SU-DHL-6 (cell line): ENCODE results near the gene PREX1.

Source experiments
- H2AFZ ChIP-seq: fragments of 200-600 bp; sonication (generic); 2 replicates; pipeline ENCODE4 v1.6.1; 2014; ENCODE audit warnings: low read depth, mild to moderate bottlenecking, moderate library complexity, mixed read lengths, antibody characterized with exemption, low read length; ENCODE audit not compliant: severe bottlenecking
- H3F3A ChIP-seq: fragments of 200-600 bp; shearing (Covaris generic); 2 replicates; pipeline ENCODE4 v1.6.0; 2016; ENCODE audit warnings: antibody characterized with exemption, mild to moderate bottlenecking; ENCODE audit not compliant: insufficient read depth
- H3K27ac ChIP-seq: fragments of 200-600 bp; sonication (generic); 2 replicates; pipeline ENCODE4 v1.5.1; 2016; ENCODE audit warnings: low read depth, mild to moderate bottlenecking, low read length, moderate library complexity, mixed read lengths
- H3K27me3 ChIP-seq: fragments of 200-600 bp; sonication (generic), shearing (Covaris generic); 2 replicates; pipeline ENCODE4 v1.6.0; 2014; ENCODE audit warnings: mild to moderate bottlenecking, low read length
- H3K36me3 ChIP-seq: fragments of 200-600 bp; sonication (generic); 2 replicates; pipeline ENCODE4 v1.6.1; 2014; ENCODE audit warnings: mild to moderate bottlenecking, low read length, mixed read lengths
- H3K4me2 ChIP-seq: fragments of 300-600, 200-600 bp; shearing (Covaris generic), sonication (generic); 2 replicates; pipeline ENCODE4 v1.6.0; 2014; ENCODE audit warnings: low read length, low read depth, mild to moderate bottlenecking; ENCODE audit not compliant: poor library complexity, severe bottlenecking
- H3K4me3 ChIP-seq: fragments of 200-600 bp; sonication (generic); 2 replicates; pipeline ENCODE4 v1.5.1; 2014; ENCODE audit warnings: antibody characterized with exemption, low read length, mild to moderate bottlenecking, mixed read lengths; ENCODE audit not compliant: insufficient read depth, poor library complexity, severe bottlenecking
- H3K79me2 ChIP-seq: fragments of 200-600 bp; sonication (generic); 2 replicates; pipeline ENCODE4 v1.6.1; 2014; ENCODE audit warnings: mild to moderate bottlenecking, low read length, moderate library complexity; ENCODE audit not compliant: insufficient read depth
- H3K9ac ChIP-seq: fragments of 200-600 bp; sonication (generic); 2 replicates; pipeline ENCODE4 v1.7.0; 2014; ENCODE audit warnings: mild to moderate bottlenecking, low read length
- H3K9me2 ChIP-seq: fragments of 200-600 bp; sonication (generic); replicated peaks from 2 replicates; pipeline ENCODE4 v1.6.1; 2014; ENCODE audit warnings: low read length; ENCODE audit not compliant: insufficient read depth
- H3K9me3 ChIP-seq: fragments of 200-600 bp; sonication (generic); 2 replicates; pipeline ENCODE4 v1.6.1; 2014; ENCODE audit warnings: low read length, mixed read lengths; ENCODE audit not compliant: insufficient read depth
- H4K20me1 ChIP-seq: fragments of 200-600 bp; sonication (generic); 2 replicates; pipeline ENCODE4 v1.6.1; 2014; ENCODE audit warnings: low read depth, mild to moderate bottlenecking, antibody characterized with exemption, low read length, moderate library complexity, mixed read lengths
- EZH2phosphoT487 ChIP-seq: fragments of 200-600 bp; sonication (generic), shearing (Covaris generic); conservative IDR thresholded peaks from 2 replicates; pipeline ENCODE4 v1.6.1; 2018; ENCODE audit warnings: mild to moderate bottlenecking, antibody characterized with exemption, low read length, moderate library complexity, mixed read lengths
- TF ChIP-seq, protein P1 (sequence below): fragments of 200-600 bp; sonication (generic); IDR thresholded peaks from one replicate; pipeline ENCODE4 v1.5.1; 2017; ENCODE audit warnings: antibody characterized with exemption, mild to moderate bottlenecking, low read length, moderate library complexity; ENCODE audit not compliant: insufficient read depth, poor library complexity, severe bottlenecking

Gene PREX1

DNA sequence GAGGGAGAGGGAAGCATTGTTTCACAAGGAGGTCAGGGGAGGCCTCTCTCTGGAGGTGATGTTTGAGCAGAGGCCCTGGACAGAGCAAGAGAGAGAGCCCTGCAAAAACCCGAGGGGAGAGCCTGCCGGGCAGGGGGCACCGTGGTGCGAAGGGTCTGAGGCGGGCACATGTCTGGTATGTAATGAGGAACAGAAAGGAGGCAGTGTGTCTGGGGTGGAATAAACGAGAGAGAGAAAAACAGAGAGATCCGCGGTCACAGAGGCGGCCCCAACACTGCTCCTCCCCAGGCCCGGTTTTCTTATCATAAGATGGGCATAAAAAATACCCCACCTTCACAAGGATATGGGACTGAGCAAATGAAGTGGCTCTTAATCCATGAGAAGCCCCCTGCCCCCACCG is 119.2 kb downstream of the PREX1 start:
- Histone ChIP-seq H3K4me2 (no peak overlapping the region), H3F3A (no peaks in the 10 kb centered on the region), H3K9ac (no peak overlapping the region), H3K9me2 (no peaks in the 10 kb centered on the region), H3K9me3 (no peaks in the 10 kb centered on the region), H3K4me3 (no peak overlapping the region), H3K36me3 (no peaks in the 10 kb centered on the region), H3K27me3 (no peaks in the 10 kb centered on the region), H4K20me1 (no peaks in the 10 kb centered on the region), H3K27ac (no peak overlapping the region), H3K79me2 (no peaks in the 10 kb centered on the region), H2AFZ (no peak overlapping the region)
- TF ChIP-seq, protein P1, sequence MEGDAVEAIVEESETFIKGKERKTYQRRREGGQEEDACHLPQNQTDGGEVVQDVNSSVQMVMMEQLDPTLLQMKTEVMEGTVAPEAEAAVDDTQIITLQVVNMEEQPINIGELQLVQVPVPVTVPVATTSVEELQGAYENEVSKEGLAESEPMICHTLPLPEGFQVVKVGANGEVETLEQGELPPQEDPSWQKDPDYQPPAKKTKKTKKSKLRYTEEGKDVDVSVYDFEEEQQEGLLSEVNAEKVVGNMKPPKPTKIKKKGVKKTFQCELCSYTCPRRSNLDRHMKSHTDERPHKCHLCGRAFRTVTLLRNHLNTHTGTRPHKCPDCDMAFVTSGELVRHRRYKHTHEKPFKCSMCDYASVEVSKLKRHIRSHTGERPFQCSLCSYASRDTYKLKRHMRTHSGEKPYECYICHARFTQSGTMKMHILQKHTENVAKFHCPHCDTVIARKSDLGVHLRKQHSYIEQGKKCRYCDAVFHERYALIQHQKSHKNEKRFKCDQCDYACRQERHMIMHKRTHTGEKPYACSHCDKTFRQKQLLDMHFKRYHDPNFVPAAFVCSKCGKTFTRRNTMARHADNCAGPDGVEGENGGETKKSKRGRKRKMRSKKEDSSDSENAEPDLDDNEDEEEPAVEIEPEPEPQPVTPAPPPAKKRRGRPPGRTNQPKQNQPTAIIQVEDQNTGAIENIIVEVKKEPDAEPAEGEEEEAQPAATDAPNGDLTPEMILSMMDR, result no peak
- no peak for TF ChIP-seq EZH2phosphoT487

DNA sequence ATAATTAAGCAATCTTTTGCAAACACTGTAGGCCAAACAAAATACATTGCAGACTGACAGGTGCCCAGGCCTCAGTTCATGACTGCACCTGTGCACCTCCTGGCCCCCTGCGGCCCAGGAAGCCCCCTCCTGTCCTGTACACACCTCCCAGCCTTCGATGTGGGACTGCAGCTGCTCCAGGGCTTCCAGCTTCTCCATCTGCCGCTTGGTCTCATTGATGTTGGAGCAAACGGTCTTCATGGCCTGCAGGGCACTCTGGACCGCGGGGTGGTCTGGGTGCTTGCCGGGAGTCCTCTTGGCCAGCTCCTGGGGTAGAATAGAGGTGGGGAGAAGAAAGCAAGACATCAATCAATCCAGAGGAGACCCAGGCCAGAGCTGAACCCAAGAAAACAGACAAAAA is 119.7 kb downstream of the PREX1 start:
- Histone ChIP-seq H2AFZ (no peak overlapping the region), H3F3A (no peaks in the 10 kb centered on the region), H3K9me3 (no peaks in the 10 kb centered on the region), H3K4me3 (no peak overlapping the region), H3K9ac (no peak overlapping the region), H3K79me2 (no peaks in the 10 kb centered on the region), H3K9me2 (no peaks in the 10 kb centered on the region), H3K27ac (no peak overlapping the region), H3K27me3 (no peaks in the 10 kb centered on the region), H3K36me3 (no peaks in the 10 kb centered on the region), H4K20me1 (no peaks in the 10 kb centered on the region), H3K4me2 (no peak overlapping the region)
- TF ChIP-seq, protein P1, result no peak
- TF ChIP-seq EZH2phosphoT487, result no peak

GRCh38 chr20:48706710-48707365 is 121.0 kb downstream of the PREX1 start:
- no peaks in the 10 kb centered on the region for H4K20me1 ChIP-seq
- no peak overlapping the region for H2AFZ ChIP-seq
- H3K9ac ChIP-seq, result no peak overlapping the region
- no peak overlapping the region for H3K4me3 ChIP-seq
- H3K36me3 ChIP-seq, result no peaks in the 10 kb centered on the region
- no peak for TF ChIP-seq EZH2phosphoT487
- TF ChIP-seq, protein P1, result no peak
- H3K9me2 ChIP-seq, result no peaks in the 10 kb centered on the region
- no peaks in the 10 kb centered on the region for H3K79me2 ChIP-seq
- no peaks in the 10 kb centered on the region for H3F3A ChIP-seq
- H3K4me2 ChIP-seq, result no peak overlapping the region
- no peaks in the 10 kb centered on the region for H3K9me3 ChIP-seq
- H3K27me3 ChIP-seq, result no peaks in the 10 kb centered on the region
- H3K27ac ChIP-seq, result no peak overlapping the region
